H9 (cell line): ENCODE data around the gene ASCC1. TPM values are rescaled to one million over a fixed set of nuclear protein-coding genes. Genes with fewer than 3 reads are reported as not detected.

Experiments used
- DNase-seq: peaks from one replicate; pipeline ENCODE4 v3.0.0-alpha.2; 2017
- H2AFZ ChIP-seq: one replicate; pipeline ENCODE4 v1.6.1; 2013; ENCODE audit warnings: mild to moderate bottlenecking, low read length, control low read depth, moderate library complexity
- H2AK5ac ChIP-seq: 2 replicates; pipeline ENCODE4 v1.6.1; 2013; ENCODE audit warnings: low read length, control low read depth, mixed read lengths; ENCODE audit not compliant: insufficient read length
- H2BK120ac ChIP-seq: one replicate; pipeline ENCODE4 v1.6.1; 2013; ENCODE audit warnings: low read depth, mild to moderate bottlenecking, low read length, control low read depth, inconsistent platforms; ENCODE audit not compliant: poor library complexity, severe bottlenecking
- H2BK12ac ChIP-seq: 2 replicates; pipeline ENCODE4 v1.6.1; 2013; ENCODE audit warnings: low read length, control low read depth, mixed read lengths, low read depth; ENCODE audit not compliant: insufficient read length
- H2BK15ac ChIP-seq: 2 replicates; pipeline ENCODE4 v1.6.1; 2013; ENCODE audit warnings: low read depth, low read length, control low read depth
- H2BK20ac ChIP-seq: one replicate; pipeline ENCODE4 v1.6.1; 2013; ENCODE audit warnings: low read depth, mild to moderate bottlenecking, low read length, control low read depth, inconsistent platforms; ENCODE audit not compliant: poor library complexity, severe bottlenecking
- H2BK5ac ChIP-seq: 2 replicates; pipeline ENCODE4 v1.6.1; 2013; ENCODE audit warnings: low read length, control low read depth, mixed read lengths; ENCODE audit not compliant: insufficient read length
- H3K14ac ChIP-seq: 2 replicates; pipeline ENCODE4 v1.6.1; 2013; ENCODE audit warnings: low read length, control low read depth; ENCODE audit not compliant: insufficient read depth
- H3K18ac ChIP-seq: 2 replicates; pipeline ENCODE4 v1.6.1; 2013; ENCODE audit warnings: low read depth, mild to moderate bottlenecking, mixed read lengths, low read length, control low read depth; ENCODE audit not compliant: insufficient read length
- H3K23ac ChIP-seq: 2 replicates; pipeline ENCODE4 v1.6.1; 2013; ENCODE audit warnings: low read length, control low read depth, mixed read lengths, low read depth; ENCODE audit not compliant: insufficient read length
- H3K23me2 ChIP-seq: 2 replicates; pipeline ENCODE4 v1.6.1; 2013; ENCODE audit warnings: low read depth, mild to moderate bottlenecking, mixed read lengths, low read length, control low read depth; ENCODE audit not compliant: insufficient read length, poor library complexity, severe bottlenecking
- H3K27ac ChIP-seq: 2 replicates; pipeline ENCODE4 v1.5.1; 2013; ENCODE audit warnings: low read length, control low read depth, mixed read lengths, low read depth; ENCODE audit not compliant: insufficient read length
- H3K27me3 ChIP-seq: 2 replicates; pipeline ENCODE4 v1.6.1; 2013; ENCODE audit warnings: low read length, control low read depth, inconsistent platforms; ENCODE audit not compliant: insufficient read depth
- H3K4ac ChIP-seq: 2 replicates; pipeline ENCODE4 v1.6.1; 2013; ENCODE audit warnings: low read depth, mild to moderate bottlenecking, control low read depth, inconsistent platforms, low read length, moderate library complexity
- H3K4me1 ChIP-seq: 2 replicates; pipeline ENCODE4 v1.6.1; 2013; ENCODE audit warnings: low read length, control low read depth, inconsistent platforms; ENCODE audit not compliant: insufficient read depth
- H3K4me2 ChIP-seq: 2 replicates; pipeline ENCODE4 v1.6.1; 2013; ENCODE audit warnings: low read length, control low read depth, mixed read lengths; ENCODE audit not compliant: insufficient read length, insufficient read depth
- H3K56ac ChIP-seq: 2 replicates; pipeline ENCODE4 v1.6.1; 2013; ENCODE audit warnings: low read depth, mild to moderate bottlenecking, mixed read lengths, low read length, control low read depth; ENCODE audit not compliant: insufficient read length
- H3K79me1 ChIP-seq: 2 replicates; pipeline ENCODE4 v1.6.1; 2013; ENCODE audit warnings: low read depth, mild to moderate bottlenecking, moderate library complexity, low read length, control low read depth, inconsistent platforms; ENCODE audit not compliant: insufficient read depth, poor library complexity, severe bottlenecking
- H3K79me2 ChIP-seq: 2 replicates; pipeline ENCODE4 v1.6.1; 2013; ENCODE audit warnings: low read length, control low read depth, inconsistent platforms; ENCODE audit not compliant: insufficient read depth
- H3K9ac ChIP-seq: 2 replicates; pipeline ENCODE4 v1.6.1; 2013; ENCODE audit warnings: low read length, control low read depth, mixed read lengths; ENCODE audit not compliant: insufficient read length; ENCODE audit errors: extremely low read depth
- H3K9me3 ChIP-seq: one replicate; pipeline ENCODE4 v1.6.1; 2013; ENCODE audit warnings: low read depth, low read length, inconsistent platforms; ENCODE audit not compliant: control insufficient read depth
- H3T11ph ChIP-seq: one replicate; pipeline ENCODE4 v1.6.1; 2013; ENCODE audit warnings: mild to moderate bottlenecking, low read length, control low read depth, inconsistent platforms
- H4K20me1 ChIP-seq: one replicate; pipeline ENCODE4 v1.6.1; 2013; ENCODE audit not compliant: control insufficient read depth, insufficient read length, insufficient read depth
- H4K5ac ChIP-seq: 2 replicates; pipeline ENCODE4 v1.6.1; 2013; ENCODE audit warnings: low read depth, mild to moderate bottlenecking, mixed read lengths, low read length, control low read depth; ENCODE audit not compliant: insufficient read length
- H4K8ac ChIP-seq: replicated peaks from 2 replicates; pipeline ENCODE4 v1.6.1; 2013; ENCODE audit warnings: low read length, control low read depth, mixed read lengths, low read depth; ENCODE audit not compliant: insufficient read length
- H4K91ac ChIP-seq: 2 replicates; pipeline ENCODE4 v1.6.1; 2013; ENCODE audit warnings: low read depth, mild to moderate bottlenecking, moderate library complexity, mixed read lengths, low read length, control low read depth; ENCODE audit not compliant: insufficient read length
- H3K27ac Mint-ChIP-seq, 3 experiments: 2 replicates in 2 of 3; 3 replicates in 1 of 3; pipeline ENCODE4 v1.8.0; 2020 to 2021; ENCODE audit warnings: mixed read lengths in 3 of 3, mild to moderate bottlenecking in 1 of 3, moderate library complexity in 1 of 3
- H3K27me3 Mint-ChIP-seq: 2 replicates; pipeline ENCODE4 v1.8.0; 2021; ENCODE audit warnings: low read depth, mild to moderate bottlenecking, moderate library complexity, mixed read lengths
- H3K36me3 Mint-ChIP-seq, 3 experiments: 2 replicates in 2 of 3; 3 replicates in 1 of 3; pipeline ENCODE4 v1.8.0; 2020 to 2021; ENCODE audit warnings: low read depth in 3 of 3, mixed read lengths in 3 of 3; ENCODE audit not compliant: insufficient read depth in 1 of 3
- H3K4me1 Mint-ChIP-seq, 2 experiments: 2 replicates each; pipeline ENCODE4 v1.8.0; 2020; ENCODE audit warnings: mixed read lengths in 2 of 2
- H3K4me3 Mint-ChIP-seq, 2 experiments: 2 replicates in 1 of 2; 3 replicates in 1 of 2; pipeline ENCODE4 v1.8.0; 2020 to 2021; ENCODE audit warnings: mild to moderate bottlenecking in 2 of 2, mixed read lengths in 2 of 2, moderate library complexity in 1 of 2
- H3K9me3 Mint-ChIP-seq, 2 experiments: 2 replicates in 1 of 2; 3 replicates in 1 of 2; pipeline ENCODE4 v1.8.0; 2020; ENCODE audit warnings: mild to moderate bottlenecking in 2 of 2, mixed read lengths in 2 of 2, moderate library complexity in 1 of 2
- CTCF ChIP-seq: fragments of 200-600 bp; sonication (generic); conservative IDR thresholded peaks from 3 replicates; pipeline ENCODE4 v1.8.0; 2021; ENCODE audit warnings: antibody characterized with exemption, mild to moderate bottlenecking
- total RNA-seq: library from RNA; stranded (reverse); gene quantifications from 2 replicates; pipeline ENCODE4 v1.2.1, GENCODE V29; 2021

The ASCC1 gene
- total RNA-seq, 1 experiment from 2014 or later, result 41.2 TPM

GRCh38 chr10:72174297-72174662 lies 41.8 kb downstream of the ASCC1 start:
- no peaks in the 10 kb centered on the region for H3K23me2 ChIP-seq
- H3K4me2 ChIP-seq, result no peak overlapping the region
- Mint-ChIP-seq H3K9me3 (no peaks in the 10 kb centered on the region), H3K27me3 (no peaks in the 10 kb centered on the region), H3K27ac (no peak overlapping the region), H3K36me3 (peaks cover 0 to 15% (median 0%) of the 10 kb centered on the region in 3 experiments; a peak in 3 of 7 replicates), H3K4me3 (no peak overlapping the region), H3K4me1 (no peaks in the 10 kb centered on the region; a peak in 1 of 4 replicates)
- TF ChIP-seq CTCF, result no peak
- no peak overlapping the region for H2BK20ac ChIP-seq
- no peaks in the 10 kb centered on the region for H3K27me3 ChIP-seq
- no peaks in the 10 kb centered on the region for H3K9me3 ChIP-seq
- H3K56ac ChIP-seq, result no peak overlapping the region
- no peaks in the 10 kb centered on the region for H3K4me1 ChIP-seq
- no peak overlapping the region for H2BK12ac ChIP-seq
- H4K20me1 ChIP-seq, result no peaks in the 10 kb centered on the region
- H2BK5ac ChIP-seq, result no peak overlapping the region
- no peaks in the 10 kb centered on the region for H3K79me2 ChIP-seq
- no peak overlapping the region for H2AFZ ChIP-seq
- H3K9ac ChIP-seq, result no peak overlapping the region
- no peak overlapping the region for H2BK120ac ChIP-seq
- no peak overlapping the region for H3T11ph ChIP-seq
- H3K18ac ChIP-seq, result no peak overlapping the region
- H3K14ac ChIP-seq, result no peak overlapping the region
- no peak overlapping the region for H3K23ac ChIP-seq
- H3K4ac ChIP-seq, result no peak overlapping the region
- no peak overlapping the region for H4K5ac ChIP-seq
- no peak overlapping the region for H4K8ac ChIP-seq
- no peak overlapping the region for H4K91ac ChIP-seq
- DNase-seq, result no peak
- no peak overlapping the region for H3K27ac ChIP-seq
- H3K79me1 ChIP-seq, result no peaks in the 10 kb centered on the region
- H2BK15ac ChIP-seq, result no peak overlapping the region
- H2AK5ac ChIP-seq, result no peak overlapping the region
